GM11168 (cell line): ENCODE measurements around the gene MICAL1.

Source experiments
- in situ Hi-C: fragments of 300-500 bp; cut with MboI; formaldehyde crosslinking; loops from one replicate; pipeline ENCODE4 v1.12.0; 2022; ENCODE audit warnings: low sequenced_read_pairs; ENCODE audit not compliant: unreplicated experiment

The MICAL1 gene

GRCh38 chr6:109456710-109457561 is 1.4 kb upstream of the MICAL1 start:
- in situ Hi-C loops, result no loop called here

GRCh38 chr6:109456111-109456583 is 575 bp upstream of the MICAL1 start:
- in situ Hi-C loops, result no loop called here

GRCh38 chr6:109454496-109455436 is 806 bp downstream of the MICAL1 start:
- in situ Hi-C loops, result no loop called here

GRCh38 chr6:109453594-109454495 is 1.7 kb downstream of the MICAL1 start:
- in situ Hi-C loops, result no loop called here

- in situ Hi-C loops, result no loop called here
Measured at GRCh38 chr6:109453156-109453555, 2.4 kb downstream of the MICAL1 start.

GRCh38 chr6:109452181-109452580 is 3.4 kb downstream of the MICAL1 start:
- in situ Hi-C loops, result no loop called here

- in situ Hi-C loops, result no loop called here
Measured at GRCh38 chr6:109451376-109451775, 4.2 kb downstream of the MICAL1 start.

GRCh38 chr6:109450801-109451200 is 4.8 kb downstream of the MICAL1 start:
- in situ Hi-C loops, result no loop called here

GRCh38 chr6:109449795-109450673 is 5.5 kb downstream of the MICAL1 start:
- in situ Hi-C loops, result no loop called here

GRCh38 chr6:109449064-109449794 is 6.3 kb downstream of the MICAL1 start:
- in situ Hi-C loops, result no loop called here

- in situ Hi-C loops, result no loop called here
Measured at GRCh38 chr6:109448615-109449014, 7.0 kb downstream of the MICAL1 start.

GRCh38 chr6:109447878-109448555 is 7.6 kb downstream of the MICAL1 start:
- in situ Hi-C loops, result no loop called here

GRCh38 chr6:109447087-109447486 is 8.5 kb downstream of the MICAL1 start:
- in situ Hi-C loops, result no loop called here

- in situ Hi-C loops, result no loop called here
Measured at GRCh38 chr6:109446541-109446940, 9.0 kb downstream of the MICAL1 start.

GRCh38 chr6:109446072-109446471 is 9.5 kb downstream of the MICAL1 start:
- in situ Hi-C loops, result no loop called here

- in situ Hi-C loops, result no loop called here
Measured at GRCh38 chr6:109445382-109445781, 10.2 kb downstream of the MICAL1 start.

GRCh38 chr6:109443425-109443950 is 12.1 kb downstream of the MICAL1 start:
- in situ Hi-C loops, result no loop called here
